GM19324 (cell line): Measurements from ENCODE around the gene SFXN5.
"Not testable (repeated sequence)": the region's sequence is repeated elsewhere in the genome, so short reads cannot be mapped to it uniquely, and the experiment has no call there.

Experiments
- ATAC-seq: cut with Tn5 transposase; IDR thresholded peaks from one replicate; pipeline ENCODE4 v1.9.1; 2021; ENCODE audit warnings: mild to moderate bottlenecking, moderate library complexity; ENCODE audit not compliant: unreplicated experiment, low FRiP score

Gene SFXN5

GRCh38 chr2:73103018-73103542 is 31.6 kb upstream of the SFXN5 start:
- no peak for ATAC-seq

GRCh38 chr2:73101626-73102256 is 30.2 kb upstream of the SFXN5 start:
- ATAC-seq: no peak

GRCh38 chr2:73100956-73101355 is 29.4 kb upstream of the SFXN5 start:
- no peak for ATAC-seq

GRCh38 chr2:73099486-73099885 is 28.0 kb upstream of the SFXN5 start:
- no peak for ATAC-seq

- no peak for ATAC-seq
Measured at GRCh38 chr2:73095910-73096309, 24.4 kb upstream of the SFXN5 start.

- ATAC-seq: not testable (repeated sequence)
Measured at GRCh38 chr2:73093601-73094218, 22.2 kb upstream of the SFXN5 start.

GRCh38 chr2:73092146-73092783 is 20.8 kb upstream of the SFXN5 start:
- ATAC-seq: no peak

GRCh38 chr2:73091696-73092095 is 20.2 kb upstream of the SFXN5 start:
- ATAC-seq: no peak

GRCh38 chr2:73091164-73091563 is 19.7 kb upstream of the SFXN5 start:
- ATAC-seq: no peak

GRCh38 chr2:73089270-73090030 is 17.9 kb upstream of the SFXN5 start:
- no peak for ATAC-seq

- ATAC-seq: no peak
Measured at GRCh38 chr2:73088703-73089102, 17.2 kb upstream of the SFXN5 start.

- ATAC-seq: no peak
Measured at GRCh38 chr2:73088211-73088610, 16.7 kb upstream of the SFXN5 start.

- ATAC-seq: no peak
Measured at GRCh38 chr2:73087311-73087710, 15.8 kb upstream of the SFXN5 start.

GRCh38 chr2:73085691-73086090 is 14.2 kb upstream of the SFXN5 start:
- ATAC-seq: no peak

- no peak for ATAC-seq
Measured at GRCh38 chr2:73084971-73085370, 13.5 kb upstream of the SFXN5 start.

GRCh38 chr2:73083886-73084800 is 12.6 kb upstream of the SFXN5 start:
- no peak for ATAC-seq

- no peak for ATAC-seq
Measured at GRCh38 chr2:73082523-73083410, 11.3 kb upstream of the SFXN5 start.

GRCh38 chr2:73081181-73081671 is 9.7 kb upstream of the SFXN5 start:
- no peak for ATAC-seq
